HG02938 (cell line): ENCODE data around the gene S100A7A.
"Not testable (repeated sequence)": the region's sequence is repeated elsewhere in the genome, so short reads cannot be mapped to it uniquely, and the experiment has no call there.

Experiments used
- ATAC-seq: cut with Tn5 transposase; IDR thresholded peaks from one replicate; pipeline ENCODE4 v1.9.1; 2021; ENCODE audit warnings: mild to moderate bottlenecking, moderate library complexity; ENCODE audit not compliant: unreplicated experiment

S100A7A gene

DNA sequence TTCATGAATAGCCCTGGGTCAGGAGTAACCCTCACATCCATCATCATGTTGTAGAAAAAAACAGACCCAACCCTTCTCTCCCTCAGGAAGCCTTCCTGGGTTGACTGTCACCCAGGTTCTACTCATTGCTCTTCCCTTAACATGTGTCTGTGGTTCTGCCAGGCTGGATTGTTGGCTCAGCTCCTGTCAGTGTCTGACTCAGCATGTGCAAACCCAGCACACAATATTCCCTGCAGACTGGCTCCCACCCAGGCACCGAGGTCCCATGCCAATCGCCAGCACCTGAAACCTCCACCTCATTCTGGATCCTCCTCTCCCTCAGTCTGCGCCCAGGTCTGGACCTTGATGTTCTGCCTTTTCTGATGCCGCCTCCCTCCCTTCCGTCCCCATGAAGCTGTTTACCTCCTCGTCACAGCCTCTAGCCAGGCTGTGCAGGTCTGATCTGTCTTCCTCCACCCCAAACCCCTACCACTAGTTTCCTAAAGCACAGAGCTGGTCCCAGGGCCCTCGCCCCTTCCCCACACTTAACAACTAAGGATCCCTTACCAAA lies 21.1 kb upstream of the S100A7A start:
- ATAC-seq = no peak

DNA sequence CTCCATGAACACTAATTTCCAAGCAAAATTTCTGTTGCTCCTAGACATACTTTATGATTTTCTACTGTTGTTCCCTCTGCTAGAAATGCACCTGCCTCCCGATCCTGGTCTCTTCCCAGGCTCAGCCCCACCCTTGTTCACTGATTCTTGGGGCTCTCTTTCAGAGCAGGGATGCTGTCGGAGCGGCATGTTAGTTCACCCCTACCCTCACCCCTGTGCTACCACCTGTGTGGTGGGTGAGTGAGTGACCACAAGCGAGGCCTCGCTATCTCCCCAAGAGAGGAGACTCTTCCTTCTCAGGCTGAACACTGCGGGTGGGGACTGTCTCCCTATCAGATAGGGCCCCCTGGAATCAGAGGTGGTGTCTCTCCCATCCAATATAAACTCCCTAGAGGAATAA lies 20.5 kb upstream of the S100A7A start:
- no peak for ATAC-seq

DNA sequence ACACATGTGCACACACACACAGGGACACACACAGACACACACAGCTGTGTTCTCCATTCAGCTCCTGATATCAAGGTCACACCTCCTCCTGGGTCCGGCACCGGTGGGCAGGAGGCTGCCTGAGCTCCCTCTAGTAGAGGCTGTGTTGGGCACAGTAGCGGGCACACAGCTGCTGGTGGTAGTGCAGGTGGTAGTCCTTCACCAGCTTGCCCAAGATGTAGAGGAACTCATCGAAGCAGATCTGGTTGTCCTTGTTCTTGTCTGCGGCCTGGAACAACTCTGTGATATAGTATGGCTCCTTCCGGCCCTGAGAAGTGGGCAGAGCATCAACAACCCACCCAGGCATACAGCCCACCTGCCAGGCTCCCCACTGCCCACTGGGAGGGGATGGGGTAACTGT lies 19.9 kb upstream of the S100A7A start:
- no peak for ATAC-seq

DNA sequence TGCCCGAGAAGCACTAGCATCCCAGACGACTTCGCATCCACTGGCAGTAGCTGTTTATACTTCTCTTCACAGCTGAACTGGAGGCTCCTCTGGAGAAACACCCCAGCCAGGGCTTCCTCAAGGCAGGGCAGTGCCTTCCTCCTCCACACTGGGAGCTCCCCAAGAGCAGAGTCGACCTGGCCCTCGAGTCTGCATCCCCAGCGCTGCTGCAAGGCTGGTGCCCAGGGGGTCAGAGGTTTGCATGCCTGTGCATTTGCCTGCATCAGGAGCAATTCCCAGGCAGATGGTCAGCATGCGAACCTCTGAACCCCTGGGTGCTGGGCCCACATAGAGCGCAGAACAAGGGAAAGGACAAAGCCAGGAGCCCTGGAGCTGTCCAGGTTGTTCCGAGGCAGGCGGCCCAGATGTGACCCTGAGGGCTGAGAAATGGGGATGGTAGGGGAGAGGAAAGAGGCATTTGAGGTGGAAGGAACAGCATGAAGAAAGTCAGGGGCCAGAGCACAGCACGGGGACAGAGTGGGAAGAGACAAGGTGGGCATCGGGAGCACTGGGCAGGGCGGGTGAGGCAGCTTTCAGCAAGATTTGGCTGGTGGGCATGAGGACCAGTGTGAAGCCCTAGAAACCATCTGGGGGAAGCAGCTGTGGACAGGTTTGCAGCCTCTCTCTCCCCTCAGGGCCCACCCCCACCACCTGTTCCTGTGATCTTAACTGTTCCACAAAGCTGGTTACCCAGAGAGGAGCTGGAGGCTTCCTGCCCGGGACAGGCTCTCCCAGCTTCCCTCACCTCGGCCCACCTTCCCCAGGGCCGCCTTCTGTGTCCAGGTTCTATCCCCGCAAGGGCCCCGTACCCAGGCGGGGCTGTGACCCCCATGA lies 19.0 kb upstream of the S100A7A start:
- no peak for ATAC-seq

DNA sequence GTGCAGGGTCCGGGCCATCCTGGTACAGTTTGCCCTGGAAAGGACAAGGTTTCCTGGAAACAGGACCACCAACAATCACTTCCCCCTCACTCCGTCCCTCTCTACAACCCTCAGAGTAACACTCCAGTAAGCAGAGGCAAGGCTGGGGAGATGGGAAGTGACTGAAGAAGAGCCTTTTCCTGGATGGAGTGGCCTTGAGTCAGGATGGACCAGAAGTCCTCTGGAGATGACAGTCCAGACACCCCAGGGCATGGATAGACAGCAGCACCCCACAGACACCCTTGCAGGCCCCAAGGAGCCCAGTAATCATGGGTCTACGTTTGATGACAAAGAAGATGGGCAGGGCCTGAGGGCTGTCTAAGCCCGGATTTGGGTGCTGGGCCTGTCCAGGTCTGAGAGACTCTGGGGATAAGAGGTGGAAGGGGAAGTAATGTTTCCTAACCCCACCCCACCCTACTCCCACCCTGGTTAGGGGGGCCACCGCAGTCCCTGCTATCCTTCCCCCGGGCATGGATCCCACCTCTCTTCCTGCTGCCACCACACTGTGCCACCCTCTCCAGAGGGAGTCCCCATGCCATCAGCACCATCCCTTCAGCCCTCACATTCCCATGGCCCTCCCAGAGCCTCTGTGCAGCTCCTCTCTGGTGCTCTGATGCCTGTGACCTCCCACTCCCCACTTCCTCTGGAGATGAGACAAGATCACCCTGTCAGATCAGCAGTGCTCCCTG lies 18.2 kb upstream of the S100A7A start:
- no peak for ATAC-seq

DNA sequence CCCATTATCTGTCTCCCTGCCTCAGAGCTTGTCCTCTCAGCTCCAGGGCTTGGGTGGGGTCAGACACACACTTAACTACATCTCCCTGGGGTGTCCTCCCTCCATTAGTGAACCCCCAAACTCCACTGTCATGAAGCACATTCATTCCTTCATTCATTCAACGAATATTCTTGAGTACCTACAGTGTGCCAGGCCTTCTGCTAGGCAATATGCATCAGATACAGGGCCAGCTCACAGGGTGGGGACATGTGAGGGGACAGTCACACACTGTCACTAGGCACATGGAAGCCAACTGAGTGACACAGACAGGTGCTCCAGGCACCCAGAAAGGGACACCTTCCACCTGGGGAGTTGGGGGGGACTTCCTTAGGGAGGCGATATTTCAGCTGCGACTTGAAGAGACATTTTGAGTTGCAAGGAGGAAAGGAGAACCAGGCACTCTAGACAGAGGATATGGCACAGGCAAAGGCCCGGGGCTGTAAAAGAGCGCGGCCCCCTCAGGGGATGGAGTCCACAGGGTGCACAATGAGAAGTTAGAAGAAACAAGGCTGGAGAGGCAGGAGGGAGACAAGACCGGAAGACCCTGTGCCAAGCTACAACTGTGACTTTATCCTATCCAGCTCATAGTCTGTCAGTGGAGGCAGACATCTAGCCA lies 16.8 kb upstream of the S100A7A start:
- ATAC-seq = no peak

DNA sequence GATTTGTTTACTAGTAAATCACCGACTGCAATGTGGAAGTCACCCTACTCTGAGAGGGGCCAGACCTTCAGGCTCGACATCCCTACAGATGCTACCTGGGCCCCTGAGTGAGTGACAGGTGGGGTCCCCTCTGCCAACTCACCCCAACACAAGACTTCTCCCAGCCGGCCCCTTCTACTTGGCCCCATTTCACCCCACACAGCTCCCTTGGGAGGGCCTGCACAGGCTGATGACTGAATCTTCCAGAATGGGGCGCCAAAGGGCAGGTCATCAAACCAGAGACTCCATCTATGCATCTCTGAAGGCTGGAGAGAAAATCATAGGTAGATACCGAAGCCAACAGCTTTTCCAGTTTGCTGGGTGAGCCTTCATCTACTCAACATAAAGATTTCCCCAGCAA lies 16.1 kb upstream of the S100A7A start:
- no peak for ATAC-seq

DNA sequence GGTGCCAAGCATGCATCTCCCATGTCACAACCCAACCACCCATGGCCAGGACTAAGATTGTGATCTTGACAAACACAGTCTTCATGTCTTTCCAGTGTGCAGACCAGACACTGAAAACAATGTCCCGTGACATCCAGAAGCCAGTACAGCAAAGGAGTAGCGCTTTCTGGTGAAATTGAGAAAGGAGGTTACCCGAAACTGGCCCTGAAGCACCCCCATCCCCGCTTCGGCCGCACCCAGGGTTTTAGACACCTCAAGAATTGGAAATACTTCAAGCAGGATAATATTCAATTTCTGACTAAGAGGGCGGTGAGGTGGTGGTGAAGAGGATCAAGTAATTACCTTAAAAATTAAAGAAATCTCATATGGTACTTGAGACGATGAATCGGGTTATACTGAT lies 14.9 kb upstream of the S100A7A start:
- no peak for ATAC-seq

DNA sequence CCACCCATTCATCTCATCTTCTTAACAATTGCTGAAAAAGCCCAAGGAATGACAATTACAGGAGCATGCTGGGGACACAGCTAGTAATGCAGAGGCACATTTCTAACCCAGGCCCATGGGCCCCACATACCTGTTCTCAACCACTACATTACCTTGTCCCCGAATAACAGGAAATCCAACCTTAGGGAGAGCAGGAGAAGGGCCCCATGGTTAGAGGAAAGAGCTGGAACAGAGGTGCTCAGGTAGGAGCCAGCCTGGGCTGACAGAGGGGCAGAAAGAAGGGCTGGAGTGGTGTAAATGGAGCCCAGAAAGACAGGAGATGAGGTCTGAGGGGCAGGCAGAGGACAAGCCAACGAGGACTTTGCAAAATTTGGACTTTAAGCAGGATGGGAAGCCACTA lies 14.1 kb upstream of the S100A7A start:
- no peak for ATAC-seq

DNA sequence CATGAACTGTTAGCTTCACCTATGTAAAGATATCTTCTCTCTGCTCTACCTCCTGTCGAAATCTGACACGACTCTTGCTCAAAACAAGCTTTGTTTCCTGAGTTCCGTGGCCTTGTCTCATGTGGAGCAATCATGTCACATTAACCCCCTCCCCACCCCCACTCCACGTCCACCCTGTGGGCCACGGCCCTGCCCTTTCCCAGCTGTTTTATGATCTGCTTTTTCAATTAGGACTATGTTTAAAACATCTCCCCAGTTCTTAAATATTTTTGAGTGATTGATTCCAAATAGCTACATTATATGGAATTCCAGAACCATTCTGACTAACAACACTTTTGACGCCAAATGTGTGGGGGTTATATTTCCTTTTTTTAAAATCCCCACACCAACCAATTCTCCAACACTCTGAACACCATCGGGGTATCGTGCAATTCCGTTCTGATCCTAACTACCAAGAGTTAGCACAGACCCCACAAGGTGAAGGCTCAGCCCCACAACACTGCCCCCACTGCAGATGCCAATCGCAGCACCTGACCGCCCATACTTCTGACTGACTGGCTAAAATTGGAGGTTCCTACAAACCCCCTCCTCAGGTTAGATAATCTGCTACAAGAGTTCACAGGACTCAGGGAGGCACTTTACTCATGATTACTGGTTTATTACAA lies 12.8 kb upstream of the S100A7A start:
- ATAC-seq = no peak

DNA sequence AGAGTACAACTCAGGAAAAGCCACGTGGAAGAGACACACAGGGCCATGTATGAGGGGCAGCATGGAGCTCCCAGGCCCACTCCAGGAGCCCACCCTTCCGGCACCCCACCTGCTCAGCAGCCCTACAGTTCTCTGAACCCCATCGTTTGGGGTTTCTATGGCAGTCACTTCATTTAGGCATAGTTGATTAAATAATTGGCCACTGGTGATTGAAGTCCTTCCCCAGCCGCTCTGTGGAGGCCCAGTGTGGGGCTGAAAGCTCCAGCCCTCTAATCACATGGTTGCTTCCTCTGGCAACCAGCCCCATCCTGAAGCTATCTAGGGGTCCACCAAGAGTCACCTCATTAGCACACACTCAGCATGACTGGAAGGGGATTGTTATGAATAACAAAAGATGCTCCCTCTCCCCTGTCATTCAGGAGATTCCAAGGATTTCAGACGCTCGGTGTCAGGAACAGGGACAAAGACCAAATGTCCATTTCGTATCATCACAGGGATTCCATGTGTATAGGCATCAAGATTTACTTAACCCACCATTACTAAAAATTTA lies 12.2 kb upstream of the S100A7A start:
- ATAC-seq = no peak

DNA sequence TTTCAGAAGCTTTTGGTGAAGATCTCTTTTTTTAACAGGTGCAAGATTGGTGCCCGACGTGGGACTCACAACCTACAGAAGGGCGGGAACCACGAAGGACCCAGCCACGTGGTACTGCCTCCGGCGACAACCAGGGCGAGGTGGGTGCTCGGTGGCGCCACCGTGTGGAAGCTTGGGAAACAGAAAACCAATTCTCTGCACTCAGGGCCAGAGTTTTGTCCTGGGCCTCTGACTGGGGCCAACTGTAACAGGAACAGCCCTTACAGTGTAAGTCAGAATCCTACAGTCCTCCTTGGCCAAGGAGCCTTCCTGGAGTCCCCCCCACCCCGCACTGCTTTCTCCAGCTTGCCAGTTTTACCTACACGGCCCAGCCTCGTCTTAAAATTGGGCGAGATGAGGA lies 11.6 kb upstream of the S100A7A start:
- ATAC-seq = no peak

DNA sequence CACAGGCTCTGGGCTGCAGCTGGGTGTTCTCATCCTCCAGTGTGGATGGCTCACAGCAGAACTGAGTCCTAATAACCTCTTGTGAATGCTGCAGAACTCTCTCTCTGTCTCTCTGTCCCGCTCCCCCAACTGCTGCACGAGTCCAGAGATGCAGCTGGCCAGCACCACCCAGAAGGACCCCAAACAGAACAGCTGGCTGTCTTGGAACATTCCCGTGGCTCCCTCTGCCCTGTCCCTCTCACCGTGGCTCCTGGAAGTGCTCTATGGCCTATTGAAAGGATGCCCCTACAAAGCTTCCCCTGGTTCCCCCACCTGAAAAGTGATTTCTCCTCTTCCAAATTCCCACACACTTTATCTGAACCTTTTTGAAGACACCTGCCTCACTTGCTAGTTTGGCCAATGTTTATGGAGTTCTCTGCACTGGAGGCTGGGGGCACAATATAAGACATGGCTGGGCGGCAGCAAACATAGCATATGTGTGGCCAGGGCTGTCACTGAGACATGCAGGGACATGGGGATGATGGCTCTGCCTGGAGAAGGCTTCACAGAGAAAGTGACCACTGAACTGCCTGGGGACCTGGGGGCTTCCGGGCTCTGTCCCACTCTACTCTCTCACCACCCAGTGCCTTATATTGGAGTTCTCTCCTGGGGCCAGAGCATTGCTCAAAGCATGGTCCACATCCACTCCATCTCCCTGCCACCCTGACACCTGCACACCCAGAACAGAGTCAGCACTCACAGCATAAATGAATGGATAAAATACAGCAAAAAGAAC lies 10.3 kb upstream of the S100A7A start:
- not testable (repeated sequence) for ATAC-seq

DNA sequence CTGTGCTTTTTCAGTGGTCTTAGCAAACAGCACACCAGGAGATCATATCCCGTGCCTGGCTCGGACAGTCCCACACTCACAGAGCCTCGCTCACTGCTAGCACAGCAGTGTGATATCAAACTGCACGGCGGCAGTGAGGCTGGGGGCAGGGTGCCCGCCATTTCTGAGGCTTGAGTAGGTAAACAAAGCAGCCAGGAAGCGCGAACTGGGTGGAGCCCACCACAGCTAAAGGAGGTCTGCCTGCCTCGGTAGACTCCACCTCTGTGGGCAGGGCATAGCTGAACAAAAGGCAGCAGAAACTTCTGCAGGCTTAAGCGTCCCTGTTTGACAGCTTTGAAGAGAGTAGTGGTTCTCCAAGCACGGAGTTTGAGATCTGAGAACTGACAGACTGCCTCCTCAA lies 9.0 kb upstream of the S100A7A start:
- not testable (repeated sequence) for ATAC-seq

DNA sequence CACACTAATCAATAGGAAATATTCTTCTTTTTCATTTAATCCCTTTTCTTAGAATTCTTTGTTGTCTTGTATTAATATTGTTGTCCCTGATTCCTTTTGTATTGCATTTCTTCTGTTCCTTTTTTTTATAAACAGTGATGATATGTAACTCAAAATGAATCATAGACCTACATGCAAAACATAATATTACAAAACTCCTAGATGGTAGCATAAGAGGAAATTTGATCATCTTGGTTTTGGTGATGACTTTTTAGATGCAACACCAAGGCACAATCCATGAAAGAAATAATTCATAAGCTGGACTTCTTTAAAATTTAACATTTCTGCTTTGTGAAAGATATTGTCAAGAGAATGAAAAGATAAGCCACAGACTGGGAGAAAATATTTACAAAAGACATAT lies 2.4 kb upstream of the S100A7A start:
- ATAC-seq = not testable (repeated sequence)

DNA sequence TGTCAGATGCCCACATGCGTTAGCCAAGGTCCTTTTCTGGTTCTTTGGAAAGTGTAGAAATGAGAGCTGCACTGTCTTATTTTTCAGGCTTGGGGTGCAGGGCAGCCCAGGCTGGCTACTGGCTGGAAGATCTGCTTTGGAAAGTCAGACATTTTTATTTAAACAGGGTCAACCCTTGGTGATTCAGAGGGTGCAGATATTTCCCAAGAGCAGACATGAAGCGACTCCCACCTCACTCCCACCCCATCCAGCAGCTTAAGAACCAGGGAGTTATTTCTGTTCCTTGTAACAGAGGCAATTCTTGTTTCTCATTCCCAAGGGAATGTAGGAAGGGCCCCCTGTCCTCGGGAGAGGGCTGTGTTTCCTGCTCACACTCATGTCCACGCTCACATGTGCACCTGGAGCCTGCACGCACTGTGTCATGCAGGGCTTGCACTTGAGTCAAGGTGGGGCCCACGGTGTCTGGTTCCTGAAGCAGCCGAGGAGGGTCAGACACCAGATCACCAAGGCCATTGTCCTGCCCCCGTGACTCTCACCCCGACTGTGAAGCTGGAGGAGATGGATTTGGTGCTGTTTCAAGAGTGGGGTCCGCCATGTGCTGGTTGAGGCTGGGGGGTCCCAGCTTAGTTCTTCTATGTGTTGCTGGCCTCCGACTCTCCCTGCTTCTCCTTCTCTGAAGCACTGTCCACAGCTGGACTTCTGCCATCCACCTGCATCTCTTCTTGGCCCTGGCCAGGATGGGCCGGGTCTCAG lies 992 bp downstream of the S100A7A start:
- no peak for ATAC-seq

DNA sequence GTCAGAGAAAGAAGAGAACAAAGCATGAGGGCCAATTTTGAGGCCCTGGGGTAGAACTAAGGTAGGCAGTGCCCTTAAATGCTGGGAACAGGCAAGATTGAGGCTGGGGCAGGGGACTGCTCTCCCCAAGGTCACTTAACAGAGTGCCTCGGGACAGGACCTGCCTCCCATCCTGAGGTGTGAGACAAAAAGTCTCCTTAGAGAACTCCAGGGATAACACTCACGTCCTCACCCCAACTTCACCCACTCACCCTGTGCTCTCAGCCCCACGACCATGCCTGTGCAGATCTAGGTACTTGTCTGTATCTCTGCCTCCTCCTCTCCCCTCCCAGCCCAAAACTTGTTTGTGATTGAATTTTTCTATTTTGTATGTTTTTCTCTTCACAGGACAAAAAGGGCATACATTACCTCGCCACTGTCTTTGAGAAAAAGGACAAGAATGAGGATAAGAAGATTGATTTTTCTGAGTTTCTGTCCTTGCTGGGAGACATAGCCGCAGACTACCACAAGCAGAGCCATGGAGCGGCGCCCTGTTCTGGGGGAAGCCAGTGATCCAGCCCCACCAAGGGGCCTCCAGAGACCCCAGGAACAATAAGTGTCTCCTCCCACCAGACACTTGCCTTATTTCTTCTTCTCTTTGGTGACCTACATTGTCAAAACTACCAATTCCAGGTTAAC lies 2.6 kb downstream of the S100A7A start:
- ATAC-seq = not testable (repeated sequence)

DNA sequence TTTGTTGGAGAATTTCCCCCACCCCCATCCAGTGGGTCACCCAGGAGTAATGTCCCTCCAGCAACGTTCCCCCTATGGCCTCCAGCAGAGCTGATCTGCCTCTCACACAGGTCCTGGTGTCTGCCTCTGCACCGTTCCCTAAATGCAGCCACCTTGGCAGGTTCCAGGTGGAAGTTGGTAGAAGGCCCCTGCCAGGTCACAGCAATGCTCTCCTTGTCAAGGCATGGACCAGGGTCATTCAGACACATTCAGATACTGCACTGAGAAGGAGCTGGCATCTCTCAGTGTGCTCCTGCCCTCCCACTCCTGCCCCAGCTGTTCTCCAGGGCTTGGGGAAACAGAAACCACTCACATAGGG lies 3.1 kb downstream of the S100A7A start:
- ATAC-seq = not testable (repeated sequence)

DNA sequence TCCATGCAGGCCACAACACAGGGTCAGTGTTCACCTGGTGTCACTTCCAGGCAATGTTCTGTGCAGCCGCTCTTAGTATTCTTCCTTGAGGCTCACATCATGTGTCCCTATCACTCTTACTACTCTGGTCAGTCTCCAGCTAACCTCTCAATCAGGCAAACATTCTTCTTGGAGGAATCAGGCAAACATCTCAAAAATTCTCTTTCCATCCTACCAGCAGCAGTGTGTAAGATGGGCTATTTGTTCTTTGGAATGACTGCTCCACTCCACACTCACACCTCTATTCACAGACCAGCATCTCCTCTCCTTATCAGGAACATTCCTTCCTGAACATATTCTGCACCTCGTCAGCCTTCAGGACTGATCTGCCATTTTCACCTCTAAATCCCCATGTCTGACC lies 4.0 kb downstream of the S100A7A start:
- no peak for ATAC-seq
